Measurements from ENCODE around the gene MAGI1.

DNA sequence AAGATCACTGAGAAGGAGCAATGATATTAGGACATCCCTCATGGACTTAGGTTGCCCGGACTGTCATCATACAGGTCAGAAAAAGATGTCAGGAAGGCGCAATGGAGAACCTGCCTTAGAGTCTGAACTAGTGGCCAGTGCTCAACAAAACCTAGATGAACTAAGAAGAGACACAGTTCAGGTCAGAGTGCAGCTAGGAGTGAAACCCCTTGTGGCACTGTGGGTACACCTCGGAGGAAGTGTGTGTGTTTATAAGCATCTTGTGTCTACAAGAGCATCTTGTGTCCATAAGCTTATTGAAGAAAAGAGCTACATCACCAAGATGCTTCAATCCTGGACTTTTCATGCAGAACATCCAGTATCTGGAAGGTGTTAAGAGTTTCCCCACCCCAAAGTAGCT is 315.7 kb downstream of the MAGI1 start:
- TF ChIP-seq, protein P1, sequence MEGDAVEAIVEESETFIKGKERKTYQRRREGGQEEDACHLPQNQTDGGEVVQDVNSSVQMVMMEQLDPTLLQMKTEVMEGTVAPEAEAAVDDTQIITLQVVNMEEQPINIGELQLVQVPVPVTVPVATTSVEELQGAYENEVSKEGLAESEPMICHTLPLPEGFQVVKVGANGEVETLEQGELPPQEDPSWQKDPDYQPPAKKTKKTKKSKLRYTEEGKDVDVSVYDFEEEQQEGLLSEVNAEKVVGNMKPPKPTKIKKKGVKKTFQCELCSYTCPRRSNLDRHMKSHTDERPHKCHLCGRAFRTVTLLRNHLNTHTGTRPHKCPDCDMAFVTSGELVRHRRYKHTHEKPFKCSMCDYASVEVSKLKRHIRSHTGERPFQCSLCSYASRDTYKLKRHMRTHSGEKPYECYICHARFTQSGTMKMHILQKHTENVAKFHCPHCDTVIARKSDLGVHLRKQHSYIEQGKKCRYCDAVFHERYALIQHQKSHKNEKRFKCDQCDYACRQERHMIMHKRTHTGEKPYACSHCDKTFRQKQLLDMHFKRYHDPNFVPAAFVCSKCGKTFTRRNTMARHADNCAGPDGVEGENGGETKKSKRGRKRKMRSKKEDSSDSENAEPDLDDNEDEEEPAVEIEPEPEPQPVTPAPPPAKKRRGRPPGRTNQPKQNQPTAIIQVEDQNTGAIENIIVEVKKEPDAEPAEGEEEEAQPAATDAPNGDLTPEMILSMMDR (IDR thresholded peaks at IDR 0.05): no peak
- no peak for TF ChIP-seq EP300 (IDR thresholded peaks at IDR 0.05)
